SK-N-DZ (cell line): ENCODE measurements around the gene MRPL33.

ENCODE experiments used
- DNase-seq: peaks from one replicate; pipeline ENCODE4 v3.0.0-alpha.2; 2015; ENCODE audit warnings: low spot score

Gene MRPL33

GRCh38 chr2:27776097-27776496 lies 4.6 kb downstream of the MRPL33 start:
- no peak for DNase-seq

- no peak for DNase-seq
Measured at GRCh38 chr2:27776696-27777095, 5.2 kb downstream of the MRPL33 start.

DNA sequence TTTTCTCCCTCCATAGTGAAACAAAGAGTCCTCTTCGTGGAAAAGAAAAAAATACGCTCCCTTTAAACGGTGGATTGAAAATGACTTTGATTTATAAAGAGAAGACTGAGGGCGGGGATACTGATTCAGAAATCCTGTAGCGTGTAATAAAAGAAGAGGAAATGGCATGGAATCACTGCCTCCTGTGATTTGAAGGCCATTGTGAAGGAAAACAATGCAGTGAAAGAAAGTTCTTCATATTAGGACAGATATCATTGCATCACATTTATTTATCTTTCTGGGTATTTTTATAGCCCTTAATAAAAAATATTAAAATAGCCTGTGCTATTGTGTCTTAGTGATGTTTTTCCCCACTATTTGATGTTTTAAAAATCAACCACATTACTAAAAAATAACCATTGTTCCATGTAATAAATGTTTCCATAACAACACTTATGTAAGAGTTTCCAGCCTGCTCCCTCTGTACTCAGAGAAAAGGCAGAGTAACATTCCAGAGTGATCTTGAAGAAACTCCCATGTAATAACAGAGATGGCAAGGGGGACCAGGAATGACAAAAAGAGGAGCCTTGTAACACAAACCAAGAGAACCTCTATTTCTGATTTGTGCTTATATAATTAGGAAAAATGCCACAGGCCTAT lies 8.0 kb downstream of the MRPL33 start:
- no peak for DNase-seq

GRCh38 chr2:27781496-27781895 lies 10.0 kb downstream of the MRPL33 start:
- DNase-seq: no peak

DNA sequence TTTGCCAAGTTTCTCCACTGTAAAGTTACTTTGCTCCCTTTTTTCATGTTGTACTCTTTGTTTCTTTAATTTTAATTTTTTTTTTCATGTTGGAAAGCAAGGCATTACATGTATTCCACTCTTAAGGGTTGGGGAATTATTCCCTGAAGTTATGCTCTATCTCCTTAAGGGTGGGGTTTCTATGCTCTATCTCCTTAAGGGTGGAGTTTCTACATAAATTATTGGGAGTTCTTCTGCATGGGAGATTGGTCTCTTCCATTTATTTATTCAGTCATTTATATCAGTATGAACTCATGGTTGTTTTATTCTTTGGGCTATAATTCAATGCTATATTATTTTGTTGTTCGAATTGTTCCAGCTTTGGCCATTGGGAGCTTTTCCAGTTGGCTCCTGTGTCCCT lies 11.2 kb downstream of the MRPL33 start:
- DNase-seq: no peak

GRCh38 chr2:27790796-27791195 lies 19.3 kb downstream of the MRPL33 start:
- DNase-seq: no peak

DNA sequence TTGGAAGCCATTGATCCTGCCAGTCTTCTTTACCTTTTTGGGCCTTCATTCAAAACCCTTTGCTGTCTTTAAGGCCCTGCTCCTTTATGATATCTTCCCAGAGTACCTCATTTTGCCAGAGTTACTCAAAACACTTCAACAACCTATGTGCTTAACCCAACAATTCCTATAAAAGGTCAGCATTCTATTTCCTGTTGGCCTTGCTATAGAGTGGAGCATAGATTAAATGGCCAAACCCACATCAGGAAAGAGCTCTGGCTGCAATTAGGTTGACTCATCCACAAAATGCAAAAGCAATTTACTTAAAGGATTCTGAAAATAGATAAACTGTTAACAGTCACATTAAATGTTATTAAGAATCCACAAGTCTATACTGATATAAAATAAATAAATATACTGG lies 21.2 kb downstream of the MRPL33 start:
- no peak for DNase-seq

DNA sequence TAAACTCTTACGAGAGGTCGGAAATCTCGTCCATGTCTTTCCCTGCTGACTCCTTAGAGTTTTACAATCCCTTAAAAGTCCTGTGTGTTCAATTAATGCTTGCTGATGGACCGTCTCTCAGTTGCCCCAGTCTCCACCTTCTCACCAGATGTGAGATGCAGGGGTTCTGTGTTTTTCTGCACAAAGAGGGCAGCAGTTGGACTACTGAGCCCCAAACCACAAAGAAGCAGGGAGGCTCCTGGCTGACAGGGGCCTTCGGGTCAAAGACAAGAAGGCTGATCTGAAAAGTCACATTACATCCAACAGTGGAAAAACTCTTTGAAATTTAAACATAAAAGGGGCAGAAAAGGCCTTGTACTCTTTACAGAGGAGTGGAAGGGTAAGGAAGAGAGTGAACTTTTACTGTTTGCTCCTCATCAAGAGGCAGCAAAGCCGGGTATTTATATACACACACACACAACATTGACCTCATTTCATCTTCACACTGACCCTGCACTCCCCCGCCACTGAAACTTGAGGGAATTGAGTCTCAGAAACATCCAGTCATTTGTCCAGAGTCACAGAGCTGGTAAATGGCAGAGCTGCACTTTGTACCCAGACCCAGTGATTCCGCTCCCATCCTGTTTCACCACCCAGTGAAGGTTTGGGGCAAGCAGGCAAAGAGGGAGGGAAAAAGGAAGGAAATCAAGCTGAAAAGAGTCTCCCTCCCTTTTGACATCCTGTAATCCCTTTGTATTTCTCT lies 23.7 kb downstream of the MRPL33 start:
- no peak for DNase-seq

- DNase-seq: no peak
Measured at GRCh38 chr2:27795868-27796277, 24.4 kb downstream of the MRPL33 start.

DNA sequence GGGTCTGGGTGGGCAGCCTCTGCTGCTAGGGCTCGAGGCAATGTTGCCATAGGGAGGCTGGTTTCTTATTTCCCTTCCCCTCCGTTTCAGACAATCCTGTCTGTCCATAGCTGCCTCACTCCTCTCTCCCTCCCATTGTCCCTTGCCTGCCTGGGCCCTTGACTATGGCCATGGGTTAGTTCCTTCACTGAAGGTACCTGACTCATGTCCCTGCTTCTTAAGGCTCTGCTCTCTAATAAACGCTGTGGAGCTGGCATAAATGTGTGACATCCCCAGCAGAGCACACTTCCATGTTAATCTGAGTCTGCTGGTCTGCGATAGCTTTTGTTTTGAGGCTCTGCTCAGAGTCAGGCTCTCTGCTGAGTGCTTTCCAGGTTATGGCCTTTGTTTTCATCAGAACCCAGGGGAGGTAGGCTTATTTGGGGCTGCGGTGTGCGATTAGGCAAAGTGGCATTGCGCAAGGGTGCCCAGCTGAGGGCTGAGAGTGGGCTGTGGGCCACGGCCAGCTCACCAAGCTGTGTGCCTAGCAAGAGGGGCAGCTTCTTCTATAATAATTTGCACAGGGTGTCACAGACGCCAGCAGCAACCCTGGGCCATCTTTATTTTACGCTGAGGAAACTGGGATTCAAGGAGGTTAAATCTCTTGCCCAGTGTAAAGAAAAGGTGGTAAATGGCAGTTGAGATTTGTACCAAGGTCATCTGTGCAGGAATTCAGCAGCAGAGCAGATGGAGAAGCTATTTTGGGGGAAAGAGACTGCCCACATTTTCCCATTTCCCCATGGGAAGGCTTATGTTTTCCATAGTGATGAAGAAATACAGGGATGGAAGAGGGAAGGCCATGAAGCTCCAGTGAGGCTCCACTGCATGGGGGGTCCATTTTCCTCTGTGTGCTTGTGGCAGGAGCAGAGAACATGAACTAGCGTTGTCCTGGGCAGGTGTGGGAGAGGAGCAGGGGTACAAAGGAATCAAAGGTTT lies 25.6 kb downstream of the MRPL33 start:
- no peak for DNase-seq

GRCh38 chr2:27797841-27798240 lies 26.3 kb downstream of the MRPL33 start:
- no peak for DNase-seq

GRCh38 chr2:27798486-27798885 lies 27.0 kb downstream of the MRPL33 start:
- no peak for DNase-seq

DNA sequence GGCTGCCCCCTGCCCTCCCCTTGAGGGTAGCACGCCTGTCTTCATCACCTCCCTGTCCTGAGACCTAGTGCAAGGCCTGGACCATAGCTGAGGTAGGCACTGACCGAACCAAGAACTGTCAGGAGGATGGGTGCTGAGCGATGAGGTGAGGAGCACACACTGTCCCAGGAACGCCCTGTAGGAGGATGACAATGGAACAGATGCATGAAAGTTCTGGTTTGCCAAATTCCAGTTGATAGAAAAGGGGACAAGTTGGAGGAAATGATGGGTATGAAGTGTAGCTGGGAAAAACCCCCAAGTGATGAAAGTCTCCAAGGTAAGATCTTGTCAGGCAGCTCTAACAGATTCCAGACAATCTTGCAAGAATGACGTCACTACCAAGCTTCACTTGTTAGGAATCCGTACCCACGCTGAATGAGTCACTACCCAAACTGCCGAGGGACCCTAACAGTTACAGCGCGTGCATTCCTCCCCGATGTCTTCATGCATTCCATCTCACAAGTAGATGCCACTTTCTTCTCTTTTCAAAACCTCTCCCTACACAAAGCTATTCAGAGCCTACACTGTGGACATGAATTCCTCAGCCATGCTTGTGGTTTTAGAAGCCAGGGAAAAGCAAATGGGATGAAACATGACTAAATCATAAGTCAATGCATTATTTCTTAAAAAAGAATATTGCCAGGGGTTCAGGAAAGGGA lies 27.6 kb downstream of the MRPL33 start:
- no peak for DNase-seq

DNA sequence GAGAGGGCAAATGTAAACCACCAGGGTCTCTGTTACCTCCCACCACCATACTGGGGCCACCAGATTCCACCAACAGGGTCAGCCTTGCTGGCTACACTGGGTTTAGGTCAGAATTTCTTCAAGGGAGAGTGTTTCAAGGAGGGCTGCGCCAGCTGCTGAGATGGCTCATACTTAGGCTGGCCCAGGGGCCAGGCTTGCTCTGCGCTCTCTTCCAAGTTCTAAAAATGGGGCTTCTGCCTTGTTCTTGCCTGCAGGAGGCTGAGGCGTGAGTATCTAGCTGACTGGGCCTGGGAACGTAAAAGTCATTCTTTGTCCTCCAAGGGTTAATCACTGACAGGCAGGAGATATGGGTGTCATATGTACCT lies 28.1 kb downstream of the MRPL33 start:
- DNase-seq: no peak

DNA sequence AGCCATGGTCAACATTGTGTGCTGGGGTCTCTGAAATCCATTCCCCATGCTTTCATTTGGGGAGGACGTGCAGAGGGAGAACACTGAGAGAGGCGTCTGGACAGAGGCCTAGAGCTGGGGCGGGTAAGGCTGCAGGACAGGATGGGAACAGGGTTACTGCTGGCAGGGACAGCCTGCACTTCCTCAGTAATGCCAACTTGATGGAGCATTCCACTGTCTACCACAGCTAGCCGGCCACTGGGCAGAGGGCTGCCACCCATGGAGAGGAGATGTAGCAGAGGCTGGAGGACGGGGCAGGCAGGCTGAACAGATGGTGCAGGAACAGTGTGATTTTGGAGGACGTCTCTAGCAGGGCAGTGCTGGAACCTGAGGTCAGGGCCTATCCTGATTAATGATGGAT lies 29.3 kb downstream of the MRPL33 start:
- no peak for DNase-seq

DNA sequence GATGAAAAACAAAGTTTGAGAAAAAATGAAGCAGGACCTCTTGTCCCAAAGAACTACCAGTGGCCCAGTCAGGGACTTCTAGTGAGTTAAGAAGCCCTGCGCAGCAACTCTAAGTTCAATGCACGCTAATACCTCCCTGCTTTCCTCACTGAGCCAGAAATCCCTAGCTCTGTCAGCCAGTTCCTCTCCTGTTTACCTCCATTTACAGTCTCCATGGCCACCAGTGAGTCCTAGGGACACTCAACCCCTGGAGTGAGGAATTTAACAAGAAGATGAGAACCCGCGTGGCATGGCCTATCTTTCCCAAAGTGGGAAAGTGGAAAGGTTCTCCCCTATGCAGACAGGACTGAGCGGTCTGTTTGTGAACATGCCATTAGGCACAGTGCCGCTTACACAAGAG lies 31.0 kb downstream of the MRPL33 start:
- no peak for DNase-seq

GRCh38 chr2:27803046-27803445 lies 31.5 kb downstream of the MRPL33 start:
- DNase-seq: no peak

- DNase-seq: no peak
Measured at GRCh38 chr2:27804146-27804545, 32.6 kb downstream of the MRPL33 start.

- no peak for DNase-seq
Measured at GRCh38 chr2:27805180-27805579, 33.7 kb downstream of the MRPL33 start.

DNA sequence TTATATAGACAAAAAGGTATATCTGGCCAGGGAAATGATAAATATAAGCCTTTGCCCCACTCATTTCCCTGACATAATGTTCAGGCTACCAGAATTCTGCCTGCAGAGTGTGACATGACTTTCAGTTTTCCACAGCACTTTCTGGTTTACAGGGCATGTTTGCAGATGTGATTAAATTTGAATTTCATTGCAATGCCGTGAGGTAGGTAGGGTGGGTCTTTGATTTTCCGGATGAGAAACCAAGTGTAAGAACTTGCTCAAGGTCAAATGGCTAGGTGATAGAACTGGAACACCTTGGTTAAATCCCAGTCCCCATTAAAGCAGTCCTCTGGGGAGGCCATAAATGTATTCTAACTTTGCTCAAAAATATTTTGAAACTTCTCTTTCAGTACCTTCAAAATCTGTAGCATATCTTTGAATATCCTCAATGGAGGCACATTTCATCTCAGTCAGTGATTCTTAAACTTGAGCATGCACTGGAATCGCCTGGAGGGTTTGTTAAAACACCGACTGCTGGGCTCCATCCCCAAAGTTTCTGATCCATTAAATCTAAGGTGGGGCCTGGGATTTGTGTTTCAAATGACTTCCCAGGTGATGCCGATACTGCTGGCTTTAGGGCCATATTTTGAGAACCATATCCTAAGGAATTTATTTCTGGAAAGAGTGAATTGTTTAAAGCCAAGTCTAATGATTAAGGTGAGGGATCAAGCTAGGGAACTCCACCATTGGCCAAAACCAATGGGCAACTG lies 35.0 kb downstream of the MRPL33 start:
- DNase-seq: no peak

GRCh38 chr2:27807476-27807875 lies 36.0 kb downstream of the MRPL33 start:
- no peak for DNase-seq
